ENCODE measurements around the gene GLI3.

DNA sequence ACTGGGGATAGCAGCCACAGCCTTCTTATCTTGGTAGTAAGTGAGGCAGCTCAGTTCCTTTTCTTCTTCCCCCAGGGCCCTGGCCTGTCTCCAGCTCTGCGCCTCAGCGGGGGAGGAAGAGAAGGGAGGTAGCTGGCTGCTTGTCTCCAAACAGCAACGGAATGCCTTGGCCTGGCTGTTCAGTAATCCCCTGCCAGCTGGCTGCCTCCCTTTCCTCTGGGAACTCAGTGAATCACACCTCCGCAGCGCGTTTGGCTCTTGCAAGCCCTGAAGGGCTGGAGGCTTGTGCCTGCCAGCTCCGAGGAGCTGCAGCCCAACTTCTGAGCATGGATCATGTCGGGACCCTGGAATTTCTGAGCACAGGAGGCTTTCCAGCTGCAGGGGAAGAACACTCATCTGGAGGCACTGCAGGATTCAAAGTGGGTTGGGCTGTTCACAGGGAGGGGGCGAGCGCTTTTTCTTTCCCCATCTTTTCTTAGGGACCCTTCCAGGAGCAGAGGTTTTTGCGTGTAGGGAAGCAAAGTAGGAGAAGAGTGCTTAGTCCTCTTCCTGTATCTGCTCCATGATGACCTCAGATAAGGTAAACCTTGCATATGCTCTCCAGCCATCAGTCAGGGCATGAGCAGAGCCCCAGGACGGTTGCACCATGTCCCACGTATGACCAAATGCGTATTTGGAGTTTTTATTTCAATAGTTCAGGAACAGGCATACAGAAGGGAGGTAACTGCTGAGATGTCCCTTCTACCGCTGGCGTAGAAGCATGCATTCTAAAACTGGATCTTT, 280.9 kb downstream of the GLI3 start:
- TF ChIP-seq, protein P1, sequence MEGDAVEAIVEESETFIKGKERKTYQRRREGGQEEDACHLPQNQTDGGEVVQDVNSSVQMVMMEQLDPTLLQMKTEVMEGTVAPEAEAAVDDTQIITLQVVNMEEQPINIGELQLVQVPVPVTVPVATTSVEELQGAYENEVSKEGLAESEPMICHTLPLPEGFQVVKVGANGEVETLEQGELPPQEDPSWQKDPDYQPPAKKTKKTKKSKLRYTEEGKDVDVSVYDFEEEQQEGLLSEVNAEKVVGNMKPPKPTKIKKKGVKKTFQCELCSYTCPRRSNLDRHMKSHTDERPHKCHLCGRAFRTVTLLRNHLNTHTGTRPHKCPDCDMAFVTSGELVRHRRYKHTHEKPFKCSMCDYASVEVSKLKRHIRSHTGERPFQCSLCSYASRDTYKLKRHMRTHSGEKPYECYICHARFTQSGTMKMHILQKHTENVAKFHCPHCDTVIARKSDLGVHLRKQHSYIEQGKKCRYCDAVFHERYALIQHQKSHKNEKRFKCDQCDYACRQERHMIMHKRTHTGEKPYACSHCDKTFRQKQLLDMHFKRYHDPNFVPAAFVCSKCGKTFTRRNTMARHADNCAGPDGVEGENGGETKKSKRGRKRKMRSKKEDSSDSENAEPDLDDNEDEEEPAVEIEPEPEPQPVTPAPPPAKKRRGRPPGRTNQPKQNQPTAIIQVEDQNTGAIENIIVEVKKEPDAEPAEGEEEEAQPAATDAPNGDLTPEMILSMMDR (IDR thresholded peaks at IDR 0.05) = no peak
- no peak for TF ChIP-seq POLR2A (IDR thresholded peaks at IDR 0.05)
